ENCODE results near the gene CABYR.

Gene CABYR

DNA sequence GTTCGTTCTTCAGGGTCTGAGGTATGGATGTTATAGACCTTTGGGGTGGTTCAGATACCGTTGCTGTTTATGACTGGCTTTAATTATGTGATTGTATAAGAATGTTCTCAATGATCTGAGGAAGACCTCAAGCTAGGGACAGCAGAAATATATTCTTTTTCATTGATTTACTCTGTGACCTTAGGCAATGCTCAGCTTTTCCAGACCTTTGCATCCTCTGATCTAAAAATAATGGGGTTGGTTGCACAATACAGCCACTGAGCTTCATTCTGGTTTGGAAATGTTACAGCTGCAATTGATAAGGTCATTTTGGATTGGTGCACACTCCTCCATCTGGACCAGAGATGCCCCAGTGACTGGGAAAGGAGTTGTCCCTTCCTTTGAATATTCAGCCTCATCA, 17.2 kb upstream of the CABYR start (continued):
- TF ChIP-seq, protein P1, sequence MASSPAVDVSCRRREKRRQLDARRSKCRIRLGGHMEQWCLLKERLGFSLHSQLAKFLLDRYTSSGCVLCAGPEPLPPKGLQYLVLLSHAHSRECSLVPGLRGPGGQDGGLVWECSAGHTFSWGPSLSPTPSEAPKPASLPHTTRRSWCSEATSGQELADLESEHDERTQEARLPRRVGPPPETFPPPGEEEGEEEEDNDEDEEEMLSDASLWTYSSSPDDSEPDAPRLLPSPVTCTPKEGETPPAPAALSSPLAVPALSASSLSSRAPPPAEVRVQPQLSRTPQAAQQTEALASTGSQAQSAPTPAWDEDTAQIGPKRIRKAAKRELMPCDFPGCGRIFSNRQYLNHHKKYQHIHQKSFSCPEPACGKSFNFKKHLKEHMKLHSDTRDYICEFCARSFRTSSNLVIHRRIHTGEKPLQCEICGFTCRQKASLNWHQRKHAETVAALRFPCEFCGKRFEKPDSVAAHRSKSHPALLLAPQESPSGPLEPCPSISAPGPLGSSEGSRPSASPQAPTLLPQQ (tag by site-specific recombination; IDR thresholded peaks at IDR 0.05), result no peak
- TF ChIP-seq HOXC10 (CRISPR knock-in tag; IDR thresholded peaks at IDR 0.05), result no peak
- TF ChIP-seq ZBTB48 (tag by site-specific recombination; IDR thresholded peaks at IDR 0.05), result no peak
- TF ChIP-seq, protein P2, sequence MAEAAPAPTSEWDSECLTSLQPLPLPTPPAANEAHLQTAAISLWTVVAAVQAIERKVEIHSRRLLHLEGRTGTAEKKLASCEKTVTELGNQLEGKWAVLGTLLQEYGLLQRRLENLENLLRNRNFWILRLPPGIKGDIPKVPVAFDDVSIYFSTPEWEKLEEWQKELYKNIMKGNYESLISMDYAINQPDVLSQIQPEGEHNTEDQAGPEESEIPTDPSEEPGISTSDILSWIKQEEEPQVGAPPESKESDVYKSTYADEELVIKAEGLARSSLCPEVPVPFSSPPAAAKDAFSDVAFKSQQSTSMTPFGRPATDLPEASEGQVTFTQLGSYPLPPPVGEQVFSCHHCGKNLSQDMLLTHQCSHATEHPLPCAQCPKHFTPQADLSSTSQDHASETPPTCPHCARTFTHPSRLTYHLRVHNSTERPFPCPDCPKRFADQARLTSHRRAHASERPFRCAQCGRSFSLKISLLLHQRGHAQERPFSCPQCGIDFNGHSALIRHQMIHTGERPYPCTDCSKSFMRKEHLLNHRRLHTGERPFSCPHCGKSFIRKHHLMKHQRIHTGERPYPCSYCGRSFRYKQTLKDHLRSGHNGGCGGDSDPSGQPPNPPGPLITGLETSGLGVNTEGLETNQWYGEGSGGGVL (tag by site-specific recombination; IDR thresholded peaks at IDR 0.05), result no peak
- TF ChIP-seq ZNF174 (tag by site-specific recombination; IDR thresholded peaks at IDR 0.05), result no peak
- TF ChIP-seq, protein P3, sequence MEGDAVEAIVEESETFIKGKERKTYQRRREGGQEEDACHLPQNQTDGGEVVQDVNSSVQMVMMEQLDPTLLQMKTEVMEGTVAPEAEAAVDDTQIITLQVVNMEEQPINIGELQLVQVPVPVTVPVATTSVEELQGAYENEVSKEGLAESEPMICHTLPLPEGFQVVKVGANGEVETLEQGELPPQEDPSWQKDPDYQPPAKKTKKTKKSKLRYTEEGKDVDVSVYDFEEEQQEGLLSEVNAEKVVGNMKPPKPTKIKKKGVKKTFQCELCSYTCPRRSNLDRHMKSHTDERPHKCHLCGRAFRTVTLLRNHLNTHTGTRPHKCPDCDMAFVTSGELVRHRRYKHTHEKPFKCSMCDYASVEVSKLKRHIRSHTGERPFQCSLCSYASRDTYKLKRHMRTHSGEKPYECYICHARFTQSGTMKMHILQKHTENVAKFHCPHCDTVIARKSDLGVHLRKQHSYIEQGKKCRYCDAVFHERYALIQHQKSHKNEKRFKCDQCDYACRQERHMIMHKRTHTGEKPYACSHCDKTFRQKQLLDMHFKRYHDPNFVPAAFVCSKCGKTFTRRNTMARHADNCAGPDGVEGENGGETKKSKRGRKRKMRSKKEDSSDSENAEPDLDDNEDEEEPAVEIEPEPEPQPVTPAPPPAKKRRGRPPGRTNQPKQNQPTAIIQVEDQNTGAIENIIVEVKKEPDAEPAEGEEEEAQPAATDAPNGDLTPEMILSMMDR (tag by site-specific recombination; IDR thresholded peaks at IDR 0.05), result no peak
- TF ChIP-seq ZNF837 (tag by site-specific recombination; IDR thresholded peaks at IDR 0.05), result no peak
- no peak for TF ChIP-seq ZNF132 (tag by site-specific recombination; IDR thresholded peaks at IDR 0.05; ENCODE audit: borderline replicate concordance)
- no peak for TF ChIP-seq SCRT1 (tag by site-specific recombination; IDR thresholded peaks at IDR 0.05; ENCODE audit: borderline replicate concordance)

DNA sequence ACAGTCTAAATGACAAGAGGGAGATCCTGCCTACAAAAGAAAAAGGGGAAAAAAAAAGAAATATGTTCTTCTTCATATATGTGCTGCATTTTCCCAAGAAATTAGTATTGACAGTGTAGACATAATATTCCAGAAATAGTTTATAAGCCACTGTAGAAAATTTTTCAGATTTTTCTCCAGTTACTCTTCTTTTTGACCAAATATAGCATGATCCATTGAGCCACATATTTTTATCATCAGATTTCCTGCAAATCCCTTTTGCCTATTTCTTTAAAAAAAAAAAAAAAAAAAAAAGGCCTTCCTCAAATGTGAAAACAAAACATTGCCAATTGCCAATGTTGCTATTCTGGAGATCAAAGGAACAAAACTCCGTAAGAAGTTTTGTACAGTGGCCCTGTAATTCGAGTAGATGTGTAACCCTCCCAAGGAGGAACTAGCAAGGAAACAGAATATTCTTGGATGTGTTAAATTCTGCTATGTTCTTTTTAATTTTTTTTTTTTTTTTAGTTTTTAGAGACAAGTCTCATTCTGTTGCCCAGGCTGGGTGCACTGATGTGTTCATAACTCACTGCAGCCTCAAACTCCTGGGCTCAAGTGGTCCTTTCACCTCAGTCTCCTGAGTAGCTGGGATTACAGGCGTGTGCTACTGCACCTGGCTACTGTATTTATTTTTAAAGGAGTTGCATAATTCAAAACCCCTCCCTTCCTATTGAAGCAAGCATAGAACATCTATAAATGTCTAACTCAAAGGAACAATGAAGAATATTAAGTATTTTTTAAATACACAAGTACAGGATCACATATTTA, 12.5 kb upstream of the CABYR start:
- POLR2A ChIA-PET, result interaction anchor here (1.0 to 1.2 kb wide), 2 partner anchors 12 kb away, joined by 3 to 5 read pairs; partner anchors contain the start of gene CABYR
- no peaks in the 10 kb centered on the region for H3K9me3 ChIP-seq (ENCODE audit: control insufficient read depth, insufficient read depth, low read depth, low read length)
- TF ChIP-seq GLI2 (tag by site-specific recombination; IDR thresholded peaks at IDR 0.05; ENCODE audit: borderline replicate concordance, low read depth), result no peak
- TF ChIP-seq OSR2 (tag by site-specific recombination; IDR thresholded peaks at IDR 0.05), result peak; percentile 49; the same call in 1 of the 2 replicates
- H3K4me1 ChIP-seq (ENCODE audit: control insufficient read depth, insufficient read depth, low read length), result 0 out of 2 replicates have a peak, but pooled peaks cover 3% of the 10 kb centered on the region
- CTCF ChIA-PET, result no interaction called here
- H3K36me3 ChIP-seq (ENCODE audit: control insufficient read depth in 2 of 2, insufficient read depth in 1 of 2, low read length in 2 of 2), result peaks cover 0 to 3% of the 10 kb centered on the region in 2 experiments; a peak in 2 of 3 replicates
- H3K4me3 ChIP-seq (ENCODE audit: low read depth, low read length), result no peak overlapping the region
- H3K27ac ChIP-seq (ENCODE audit: extremely low read depth, low read depth, low read length), result no peak overlapping the region

DNA sequence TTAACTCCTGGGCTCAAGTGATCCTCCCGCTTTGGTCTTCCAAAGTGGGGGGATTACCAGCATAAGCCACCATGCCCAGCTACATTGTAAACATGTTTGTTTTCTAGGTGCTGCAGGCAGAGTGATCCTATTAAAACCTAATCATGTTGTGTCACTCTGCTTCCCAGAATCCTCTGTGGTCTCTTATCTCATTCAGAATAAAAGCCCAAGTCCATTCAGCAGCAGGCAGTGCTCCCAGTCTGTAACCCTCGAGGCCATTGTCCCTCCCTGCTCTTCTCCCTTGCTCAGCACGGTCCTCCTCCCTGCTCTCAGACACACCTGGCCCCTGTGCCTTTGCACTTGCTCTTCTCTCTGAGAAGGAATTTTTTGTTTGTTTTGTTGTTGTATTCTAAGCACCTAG, 11.1 kb upstream of the CABYR start:
- POLR2A ChIA-PET, result interaction anchor here (1.0 to 1.4 kb wide), 2 partner anchors 11 kb away, joined by 3 to 8 read pairs; partner anchors contain the start of gene CABYR
- Histone ChIP-seq H3K36me3 (ENCODE audit: control insufficient read depth in 2 of 2, insufficient read depth in 1 of 2, low read length in 2 of 2) (peaks cover 3 to 4% of the 10 kb centered on the region in 2 experiments), H3K4me1 (ENCODE audit: control insufficient read depth, insufficient read depth, low read length) (0 out of 2 replicates have a peak, but pooled peaks cover 3% of the 10 kb centered on the region), H3K9me3 (ENCODE audit: control insufficient read depth, insufficient read depth, low read depth, low read length) (no peaks in the 10 kb centered on the region), H3K27ac (ENCODE audit: extremely low read depth, low read depth, low read length) (no peak overlapping the region), H3K4me3 (ENCODE audit: low read depth, low read length) (no peak overlapping the region)
- TF ChIP-seq BCL11B (tag by site-specific recombination; IDR thresholded peaks at IDR 0.05; ENCODE audit: low read depth) (no peak), ZNF366 (tag by site-specific recombination; conservative IDR thresholded peaks at IDR 0.05) (no peak), ZNF114 (tag by site-specific recombination; IDR thresholded peaks at IDR 0.05) (no peak), ZNF501 (tag by site-specific recombination; IDR thresholded peaks at IDR 0.05) (no peak)
- TF ChIP-seq, protein P4, sequence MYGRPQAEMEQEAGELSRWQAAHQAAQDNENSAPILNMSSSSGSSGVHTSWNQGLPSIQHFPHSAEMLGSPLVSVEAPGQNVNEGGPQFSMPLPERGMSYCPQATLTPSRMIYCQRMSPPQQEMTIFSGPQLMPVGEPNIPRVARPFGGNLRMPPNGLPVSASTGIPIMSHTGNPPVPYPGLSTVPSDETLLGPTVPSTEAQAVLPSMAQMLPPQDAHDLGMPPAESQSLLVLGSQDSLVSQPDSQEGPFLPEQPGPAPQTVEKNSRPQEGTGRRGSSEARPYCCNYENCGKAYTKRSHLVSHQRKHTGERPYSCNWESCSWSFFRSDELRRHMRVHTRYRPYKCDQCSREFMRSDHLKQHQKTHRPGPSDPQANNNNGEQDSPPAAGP (tag by site-specific recombination; IDR thresholded peaks at IDR 0.05), result peak; percentile 43; the same call in 1 of the 2 replicates
- CTCF ChIA-PET, result interaction anchor here (0.6 to 1.3 kb wide), 2 partner anchors 8 to 47 kb away, joined by 3 to 5 read pairs; no protein-coding TSS in a partner anchor
